Myocyte (in vitro differentiated cells): ENCODE measurements around the gene TRAF3IP3. TPM values are rescaled to one million over a fixed set of nuclear protein-coding genes. Genes with fewer than 3 reads are reported as not detected.

ENCODE experiments used
- DNase-seq: peaks from one replicate; pipeline ENCODE4 v3.0.0-alpha.2; 2012; ENCODE audit warnings: low read depth
- total RNA-seq: library from RNA; depleted of rRNA; stranded (reverse); fragments of >200 nt; gene quantifications from 2 replicates; pipeline ENCODE4 v1.2.3, GENCODE V29; 2014

Gene TRAF3IP3
- total RNA-seq, 1 donor from 2014 or later: 0.03 TPM

- DNase-seq: peak; percentile 91
These were observed 42.3 kb downstream of the TRAF3IP3 start for GRCh38 chr1:209797978-209798639.

GRCh38 chr1:209800984-209801834 lies 45.4 kb downstream of the TRAF3IP3 start:
- peak; percentile 51 for DNase-seq

- peak; percentile 38 for DNase-seq
These were observed 46.4 kb downstream of the TRAF3IP3 start for GRCh38 chr1:209802117-209802779.

- no peak for DNase-seq
These were observed 46.9 kb downstream of the TRAF3IP3 start for GRCh38 chr1:209802780-209803152.

GRCh38 chr1:209803568-209803967 lies 47.7 kb downstream of the TRAF3IP3 start:
- no peak for DNase-seq

- no peak for DNase-seq
These were observed 49.5 kb downstream of the TRAF3IP3 start for GRCh38 chr1:209805341-209805781.

GRCh38 chr1:209805875-209806760 lies 50.3 kb downstream of the TRAF3IP3 start, which contains the start of gene IRF6:
IRF6 (minus strand) TSS chr1:209806142; CDS start chr1:209801413, 4,729 bp downstream.
- no peak for DNase-seq

- no peak for DNase-seq
These were observed 51.7 kb downstream of the TRAF3IP3 start for GRCh38 chr1:209807509-209807908.

- DNase-seq: peak; percentile 97
These were observed 52.3 kb downstream of the TRAF3IP3 start for GRCh38 chr1:209808059-209808581.

GRCh38 chr1:209809611-209810010 lies 53.8 kb downstream of the TRAF3IP3 start:
- DNase-seq: no peak

- no peak for DNase-seq
These were observed 54.9 kb downstream of the TRAF3IP3 start for GRCh38 chr1:209810783-209811182.

- DNase-seq: no peak
These were observed 58.0 kb downstream of the TRAF3IP3 start for GRCh38 chr1:209813902-209814301.

- no peak for DNase-seq
These were observed 59.6 kb downstream of the TRAF3IP3 start for GRCh38 chr1:209815490-209815889.

GRCh38 chr1:209815931-209816341 lies 60.1 kb downstream of the TRAF3IP3 start:
- no peak for DNase-seq

- no peak for DNase-seq
These were observed 61.1 kb downstream of the TRAF3IP3 start for GRCh38 chr1:209816923-209817322.

GRCh38 chr1:209817691-209818090 lies 61.8 kb downstream of the TRAF3IP3 start:
- no peak for DNase-seq

- no peak for DNase-seq
These were observed 63.2 kb downstream of the TRAF3IP3 start for GRCh38 chr1:209819058-209819457.

GRCh38 chr1:209820986-209821385 lies 65.1 kb downstream of the TRAF3IP3 start:
- DNase-seq: no peak

GRCh38 chr1:209822706-209823105 lies 66.9 kb downstream of the TRAF3IP3 start:
- DNase-seq: no peak
